ENCODE results near the gene CCDC51.
A peak's percentile ranks its signal among the peaks of the same experiment; 100 is the strongest.
"Not testable (repeated sequence)": the region's sequence is repeated elsewhere in the genome, so short reads cannot be mapped to it uniquely, and the experiment has no call there.

Gene CCDC51

GRCh38 chr3:48465531-48466378 is 25.8 kb upstream of the CCDC51 start:
- peak; percentile 66 for DNase-seq

- no peak for DNase-seq
These were observed 25.3 kb upstream of the CCDC51 start for GRCh38 chr3:48465237-48465530.

- DNase-seq: no peak
These were observed 24.8 kb upstream of the CCDC51 start for GRCh38 chr3:48464713-48465221.

- no peak for DNase-seq
These were observed 23.8 kb upstream of the CCDC51 start for GRCh38 chr3:48463703-48464102.

GRCh38 chr3:48461767-48462166 is 21.8 kb upstream of the CCDC51 start:
- not testable (repeated sequence) for DNase-seq

- no peak for DNase-seq
These were observed 20.6 kb upstream of the CCDC51 start for GRCh38 chr3:48460517-48460902.

- no peak for DNase-seq
These were observed 20.0 kb upstream of the CCDC51 start for GRCh38 chr3:48459773-48460516.

GRCh38 chr3:48459331-48459730 is 19.4 kb upstream of the CCDC51 start:
- no peak for DNase-seq

- no peak for DNase-seq
These were observed 16.5 kb upstream of the CCDC51 start for GRCh38 chr3:48456456-48456855.

- no peak for DNase-seq
These were observed 11.4 kb upstream of the CCDC51 start for GRCh38 chr3:48451270-48451669.

- peak; percentile 73 for DNase-seq
These were observed 6.7 kb upstream of the CCDC51 start, which contains the start of gene ATRIP for GRCh38 chr3:48446425-48447193. Gene ATRIP, plus strand, starts transcription at chr3:48446737. Its CDS starts 109 bp downstream, at chr3:48446846.

GRCh38 chr3:48446043-48446424 is 6.1 kb upstream of the CCDC51 start:
- no peak for DNase-seq

- DNase-seq: no peak
These were observed 5.5 kb upstream of the CCDC51 start for GRCh38 chr3:48445277-48445882.

- no peak for DNase-seq
These were observed 2.0 kb upstream of the CCDC51 start for GRCh38 chr3:48441940-48442339.

GRCh38 chr3:48440590-48440958 is 655 bp upstream of the CCDC51 start:
- DNase-seq: no peak

- DNase-seq: no peak
These were observed 2.1 kb downstream of the CCDC51 start for GRCh38 chr3:48437812-48438211.

GRCh38 chr3:48436855-48437254 is 3.1 kb downstream of the CCDC51 start:
- no peak for DNase-seq

- no peak for DNase-seq
These were observed 3.5 kb downstream of the CCDC51 start for GRCh38 chr3:48436477-48436787.

- DNase-seq: peak; percentile 84
These were observed 4.0 kb downstream of the CCDC51 start for GRCh38 chr3:48435774-48436476.

- DNase-seq: no peak
These were observed 4.7 kb downstream of the CCDC51 start for GRCh38 chr3:48435223-48435595.

GRCh38 chr3:48434591-48435222 is 5.2 kb downstream of the CCDC51 start:
- no peak for DNase-seq

GRCh38 chr3:48433472-48434118 is 6.3 kb downstream of the CCDC51 start:
- no peak for DNase-seq

All from activated T-cell treated with anti-CD3 and anti-CD28 coated beads for 4 hours (primary cell).